Smooth muscle cell (in vitro differentiated cells): Measurements from ENCODE around the gene ETS1. TPM values are rescaled to one million over a fixed set of nuclear protein-coding genes. Genes with fewer than 3 reads are reported as not detected.

Experiments
- DNase-seq: peaks from one replicate; lab custom pipeline; 2025; ENCODE audit not compliant: unreplicated experiment; lab: John Stamatoyannopoulos, UW
- H2AFZ ChIP-seq: fragments of 200-600 bp; sonication (generic); 2 replicates; pipeline ENCODE4 v1.6.0; 2016; ENCODE audit warnings: antibody characterized with exemption, low read depth, mild to moderate bottlenecking
- H3F3A ChIP-seq: fragments of 200-600 bp; sonication (generic); 2 replicates; pipeline ENCODE4 v1.6.0; 2017; ENCODE audit warnings: antibody characterized with exemption, low read depth
- H3K27ac ChIP-seq: fragments of 200-600 bp; sonication (generic); 2 replicates; pipeline ENCODE4 v1.5.1; 2016; ENCODE audit warnings: low read depth, mild to moderate bottlenecking
- H3K27me3 ChIP-seq: fragments of 200-600 bp; sonication (generic); 2 replicates; pipeline ENCODE4 v1.6.1; 2016; ENCODE audit warnings: low read depth, mild to moderate bottlenecking
- H3K36me3 ChIP-seq: fragments of 200-600 bp; sonication (generic); 2 replicates; pipeline ENCODE4 v1.5.1; 2016; ENCODE audit warnings: low read depth
- H3K4me1 ChIP-seq: fragments of 200-600 bp; sonication (generic); 2 replicates; pipeline ENCODE4 v1.5.1; 2016; ENCODE audit warnings: low read depth
- H3K4me2 ChIP-seq: fragments of 200-600 bp; sonication (generic); 2 replicates; pipeline ENCODE4 v1.6.0; 2016; ENCODE audit warnings: mild to moderate bottlenecking
- H3K4me3 ChIP-seq: fragments of 200-600 bp; sonication (generic); 2 replicates; pipeline ENCODE4 v1.5.1; 2016; ENCODE audit warnings: mild to moderate bottlenecking
- H3K79me2 ChIP-seq: fragments of 200-600 bp; sonication (generic); 2 replicates; pipeline ENCODE4 v1.6.0; 2016; ENCODE audit warnings: low read depth, mild to moderate bottlenecking
- H3K9ac ChIP-seq: fragments of 200-600 bp; sonication (generic); 2 replicates; pipeline ENCODE4 v1.6.0; 2016; ENCODE audit warnings: low read depth
- H3K9me3 ChIP-seq: fragments of 200-600 bp; sonication (generic); replicated peaks from 2 replicates; pipeline ENCODE4 v1.5.1; 2016; ENCODE audit warnings: low read depth
- H4K20me1 ChIP-seq: fragments of 200-600 bp; sonication (generic); 2 replicates; pipeline ENCODE4 v1.6.0; 2016; ENCODE audit warnings: low read depth
- CTCF ChIP-seq: fragments of 200-600 bp; sonication (generic); IDR thresholded peaks from 2 replicates; pipeline ENCODE4 v1.5.1; 2017; ENCODE audit warnings: borderline replicate concordance, mild to moderate bottlenecking, antibody characterized with exemption; ENCODE audit not compliant: insufficient read depth, poor library complexity, severe bottlenecking
- WGBS: methylation state at CpG from one replicate; pipeline ENCODE4 v1.1.7; 2016; ENCODE audit warnings: low lambda C conversion rate; 5-methylcytosine and 5-hydroxymethylcytosine counted together
- polyA plus RNA-seq: library from polyadenylated mRNA; unstranded; fragments of >200 nt; fragmentation: Nextera tagmentation; extraction: Ambion mirVana; gene quantifications from 2 replicates; pipeline ENCODE4 v1.2.1, GENCODE V29; 2016
- total RNA-seq: library from RNA; depleted of rRNA; stranded (reverse); fragments of >200 nt; gene quantifications from 2 replicates; pipeline ENCODE4 v1.2.3, GENCODE V29; 2014

The ETS1 gene
- total and polyA plus RNA-seq, 2 experiments from 2014 or later = 4.1 to 22.8 TPM

DNA sequence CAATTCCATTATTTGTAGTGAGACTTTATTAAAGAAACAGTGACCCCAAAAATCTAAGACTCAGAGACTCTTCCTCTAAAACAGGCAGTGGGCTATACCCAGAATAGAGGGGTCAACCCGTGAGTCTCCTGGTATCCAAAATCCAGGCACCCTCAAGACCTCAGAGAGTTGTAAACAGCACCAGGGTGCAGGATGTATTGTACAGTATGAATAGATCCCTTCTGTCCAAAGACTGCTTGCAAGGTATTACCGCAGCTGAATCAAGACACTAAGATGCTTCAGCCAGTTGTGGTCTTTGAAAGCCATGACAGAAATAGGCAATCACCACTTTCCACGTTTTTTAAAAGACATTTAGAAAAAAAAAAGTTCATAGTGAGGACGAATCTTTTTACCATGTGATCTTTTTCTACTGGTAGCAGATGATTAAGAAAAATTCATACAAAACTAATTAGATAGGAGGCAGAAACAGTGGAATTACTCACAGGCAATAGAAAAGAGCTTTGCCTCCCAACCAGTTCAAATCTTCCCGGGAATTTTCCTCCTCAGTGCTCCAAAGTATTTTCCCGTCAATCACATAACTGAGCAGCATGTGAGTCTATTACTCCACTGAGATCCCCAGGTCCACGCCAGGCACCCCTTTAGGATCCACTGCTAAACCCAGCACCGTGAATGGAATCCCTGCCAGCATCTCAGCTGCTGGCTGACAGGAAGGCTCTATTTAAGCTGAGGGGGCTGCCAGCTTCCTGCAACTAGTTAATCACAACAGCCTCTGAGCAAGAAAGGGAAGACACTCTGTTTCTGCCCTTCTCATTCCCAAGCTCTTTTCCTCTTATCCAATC, 113.1 kb downstream of the ETS1 start:
- no peak for TF ChIP-seq CTCF
- no peaks in the 10 kb centered on the region for H3K9me3 ChIP-seq
- peaks cover 3% of the 10 kb centered on the region for H4K20me1 ChIP-seq
- DNase-seq = no peak
- H3K36me3 ChIP-seq = peaks cover under 1% of the 10 kb centered on the region
- H3K27me3 ChIP-seq = no peaks in the 10 kb centered on the region
- H3K9ac ChIP-seq = no peak overlapping the region
- no peak overlapping the region for H3K4me2 ChIP-seq
- H3K27ac ChIP-seq = no peak overlapping the region
- H3K4me3 ChIP-seq = no peak overlapping the region
- H2AFZ ChIP-seq = no peak overlapping the region
- H3F3A ChIP-seq = peaks cover 5% of the 10 kb centered on the region
- H3K79me2 ChIP-seq = peaks cover 34% of the 10 kb centered on the region
- peaks cover 15% of the 10 kb centered on the region for H3K4me1 ChIP-seq
- 75% methylated on average over 8 of the region's 8 CpGs for WGBS

DNA sequence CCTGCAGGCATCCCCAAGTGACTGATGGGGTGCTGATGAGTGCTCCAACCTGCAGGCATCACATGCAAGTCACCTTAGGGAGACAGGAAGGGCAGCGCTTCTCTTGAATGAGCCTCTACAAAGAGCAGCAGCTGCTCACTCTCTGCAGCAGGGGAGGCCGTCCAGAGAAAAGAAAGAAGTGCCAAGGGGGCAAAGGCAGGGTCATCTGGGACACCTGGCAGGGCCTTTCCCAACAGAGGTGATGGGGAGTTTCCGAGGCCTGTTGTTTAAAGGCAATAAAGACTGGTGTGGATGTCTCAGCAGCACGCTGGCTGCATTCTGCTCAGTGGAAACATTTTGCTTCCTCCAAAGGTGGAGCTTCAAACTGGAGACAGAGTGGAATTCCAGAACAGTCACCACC, 113.7 kb downstream of the ETS1 start:
- WGBS = 97% methylated on average over 4 of the region's 4 CpGs
- Histone ChIP-seq H3K27ac (no peak overlapping the region), H3K4me3 (no peak overlapping the region), H3K27me3 (no peaks in the 10 kb centered on the region), H3K79me2 (peaks cover 37% of the 10 kb centered on the region), H3F3A (peaks cover 11% of the 10 kb centered on the region), H2AFZ (no peak overlapping the region), H3K9ac (no peak overlapping the region), H3K9me3 (no peaks in the 10 kb centered on the region), H4K20me1 (peaks cover 3% of the 10 kb centered on the region), H3K36me3 (no peaks in the 10 kb centered on the region), H3K4me2 (no peak overlapping the region), H3K4me1 (peaks cover 18% of the 10 kb centered on the region)
- DNase-seq = no peak
- TF ChIP-seq CTCF = no peak

DNA sequence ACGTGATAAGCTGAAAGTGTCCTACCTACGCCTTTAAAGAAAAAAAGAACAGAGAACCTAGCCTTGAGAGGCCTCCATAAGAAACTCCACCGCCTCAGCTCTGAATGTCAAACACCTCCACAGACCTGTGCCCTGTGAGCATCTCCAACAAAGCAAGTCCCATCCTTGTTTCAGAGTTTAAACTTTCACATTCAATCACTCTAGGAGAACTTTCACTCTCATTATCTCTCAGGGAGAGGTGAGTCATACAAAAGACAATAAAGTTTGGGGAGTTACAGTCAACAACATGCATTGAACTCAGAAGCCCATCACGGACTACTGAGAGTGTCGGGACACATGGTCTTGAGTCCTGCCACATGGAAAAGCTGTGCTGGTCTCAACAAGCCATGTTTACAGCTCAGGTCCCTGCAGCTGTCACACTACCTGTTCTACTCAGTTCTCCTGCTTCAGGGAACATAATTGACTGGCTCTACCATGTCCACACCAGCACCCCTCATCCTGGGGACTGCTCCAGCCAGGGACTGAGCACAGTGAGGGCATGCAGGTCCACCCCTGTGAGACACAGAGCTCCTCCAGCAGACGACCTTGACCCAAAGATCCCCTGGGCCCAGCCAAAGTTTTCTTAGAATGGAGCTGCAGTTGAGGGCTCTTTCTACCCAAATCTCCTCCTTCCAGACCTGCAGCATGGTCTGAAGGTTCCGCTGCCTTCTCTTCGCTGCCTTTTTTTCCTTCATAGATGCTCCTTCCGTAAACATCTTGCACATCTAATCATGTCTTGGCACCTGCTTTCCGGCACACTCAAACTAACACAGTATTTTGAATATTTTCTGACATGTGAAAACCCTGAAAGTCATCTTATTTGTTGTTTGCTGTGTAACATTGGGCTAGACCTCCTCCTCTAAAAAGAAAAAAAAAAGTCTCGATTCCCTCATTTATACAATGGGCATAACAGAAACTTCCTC, 114.9 kb downstream of the ETS1 start:
- Histone ChIP-seq H3K4me1 (peaks cover 25% of the 10 kb centered on the region), H3K4me2 (no peak overlapping the region), H3K36me3 (no peaks in the 10 kb centered on the region), H3K9ac (no peak overlapping the region), H3K9me3 (no peaks in the 10 kb centered on the region), H3K79me2 (peaks cover 36% of the 10 kb centered on the region), H3K27me3 (no peaks in the 10 kb centered on the region), H3K27ac (no peak overlapping the region), H2AFZ (no peak overlapping the region), H3F3A (peaks cover 17% of the 10 kb centered on the region), H4K20me1 (peaks cover 3% of the 10 kb centered on the region), H3K4me3 (no peak overlapping the region)
- TF ChIP-seq CTCF = no peak
- DNase-seq = no peak
- 88% methylated on average over 11 of the region's 11 CpGs for WGBS
